H9 (cell line): ENCODE measurements around the gene TMTC1. TPM values are rescaled to one million over a fixed set of nuclear protein-coding genes. Genes with fewer than 3 reads are reported as not detected.

Source experiments
- DNase-seq: peaks from one replicate; pipeline ENCODE4 v3.0.0-alpha.2; 2017
- H2AFZ ChIP-seq: one replicate; pipeline ENCODE4 v1.6.1; 2013; ENCODE audit warnings: mild to moderate bottlenecking, low read length, control low read depth, moderate library complexity
- H2AK5ac ChIP-seq: 2 replicates; pipeline ENCODE4 v1.6.1; 2013; ENCODE audit warnings: low read length, control low read depth, mixed read lengths; ENCODE audit not compliant: insufficient read length
- H2BK120ac ChIP-seq: one replicate; pipeline ENCODE4 v1.6.1; 2013; ENCODE audit warnings: low read depth, mild to moderate bottlenecking, low read length, control low read depth, inconsistent platforms; ENCODE audit not compliant: poor library complexity, severe bottlenecking
- H2BK12ac ChIP-seq: 2 replicates; pipeline ENCODE4 v1.6.1; 2013; ENCODE audit warnings: low read length, control low read depth, mixed read lengths, low read depth; ENCODE audit not compliant: insufficient read length
- H2BK15ac ChIP-seq: 2 replicates; pipeline ENCODE4 v1.6.1; 2013; ENCODE audit warnings: low read depth, low read length, control low read depth
- H2BK20ac ChIP-seq: one replicate; pipeline ENCODE4 v1.6.1; 2013; ENCODE audit warnings: low read depth, mild to moderate bottlenecking, low read length, control low read depth, inconsistent platforms; ENCODE audit not compliant: poor library complexity, severe bottlenecking
- H2BK5ac ChIP-seq: 2 replicates; pipeline ENCODE4 v1.6.1; 2013; ENCODE audit warnings: low read length, control low read depth, mixed read lengths; ENCODE audit not compliant: insufficient read length
- H3K14ac ChIP-seq: 2 replicates; pipeline ENCODE4 v1.6.1; 2013; ENCODE audit warnings: low read length, control low read depth; ENCODE audit not compliant: insufficient read depth
- H3K18ac ChIP-seq: 2 replicates; pipeline ENCODE4 v1.6.1; 2013; ENCODE audit warnings: low read depth, mild to moderate bottlenecking, mixed read lengths, low read length, control low read depth; ENCODE audit not compliant: insufficient read length
- H3K23ac ChIP-seq: 2 replicates; pipeline ENCODE4 v1.6.1; 2013; ENCODE audit warnings: low read length, control low read depth, mixed read lengths, low read depth; ENCODE audit not compliant: insufficient read length
- H3K23me2 ChIP-seq: 2 replicates; pipeline ENCODE4 v1.6.1; 2013; ENCODE audit warnings: low read depth, mild to moderate bottlenecking, mixed read lengths, low read length, control low read depth; ENCODE audit not compliant: insufficient read length, poor library complexity, severe bottlenecking
- H3K27ac ChIP-seq: 2 replicates; pipeline ENCODE4 v1.5.1; 2013; ENCODE audit warnings: low read length, control low read depth, mixed read lengths, low read depth; ENCODE audit not compliant: insufficient read length
- H3K27me3 ChIP-seq: 2 replicates; pipeline ENCODE4 v1.6.1; 2013; ENCODE audit warnings: low read length, control low read depth, inconsistent platforms; ENCODE audit not compliant: insufficient read depth
- H3K4ac ChIP-seq: 2 replicates; pipeline ENCODE4 v1.6.1; 2013; ENCODE audit warnings: low read depth, mild to moderate bottlenecking, control low read depth, inconsistent platforms, low read length, moderate library complexity
- H3K4me1 ChIP-seq: 2 replicates; pipeline ENCODE4 v1.6.1; 2013; ENCODE audit warnings: low read length, control low read depth, inconsistent platforms; ENCODE audit not compliant: insufficient read depth
- H3K4me2 ChIP-seq: 2 replicates; pipeline ENCODE4 v1.6.1; 2013; ENCODE audit warnings: low read length, control low read depth, mixed read lengths; ENCODE audit not compliant: insufficient read length, insufficient read depth
- H3K56ac ChIP-seq: 2 replicates; pipeline ENCODE4 v1.6.1; 2013; ENCODE audit warnings: low read depth, mild to moderate bottlenecking, mixed read lengths, low read length, control low read depth; ENCODE audit not compliant: insufficient read length
- H3K79me1 ChIP-seq: 2 replicates; pipeline ENCODE4 v1.6.1; 2013; ENCODE audit warnings: low read depth, mild to moderate bottlenecking, moderate library complexity, low read length, control low read depth, inconsistent platforms; ENCODE audit not compliant: insufficient read depth, poor library complexity, severe bottlenecking
- H3K79me2 ChIP-seq: 2 replicates; pipeline ENCODE4 v1.6.1; 2013; ENCODE audit warnings: low read length, control low read depth, inconsistent platforms; ENCODE audit not compliant: insufficient read depth
- H3K9ac ChIP-seq: 2 replicates; pipeline ENCODE4 v1.6.1; 2013; ENCODE audit warnings: low read length, control low read depth, mixed read lengths; ENCODE audit not compliant: insufficient read length; ENCODE audit errors: extremely low read depth
- H3K9me3 ChIP-seq: one replicate; pipeline ENCODE4 v1.6.1; 2013; ENCODE audit warnings: low read depth, low read length, inconsistent platforms; ENCODE audit not compliant: control insufficient read depth
- H3T11ph ChIP-seq: one replicate; pipeline ENCODE4 v1.6.1; 2013; ENCODE audit warnings: mild to moderate bottlenecking, low read length, control low read depth, inconsistent platforms
- H4K20me1 ChIP-seq: one replicate; pipeline ENCODE4 v1.6.1; 2013; ENCODE audit not compliant: control insufficient read depth, insufficient read length, insufficient read depth
- H4K5ac ChIP-seq: 2 replicates; pipeline ENCODE4 v1.6.1; 2013; ENCODE audit warnings: low read depth, mild to moderate bottlenecking, mixed read lengths, low read length, control low read depth; ENCODE audit not compliant: insufficient read length
- H4K8ac ChIP-seq: replicated peaks from 2 replicates; pipeline ENCODE4 v1.6.1; 2013; ENCODE audit warnings: low read length, control low read depth, mixed read lengths, low read depth; ENCODE audit not compliant: insufficient read length
- H4K91ac ChIP-seq: 2 replicates; pipeline ENCODE4 v1.6.1; 2013; ENCODE audit warnings: low read depth, mild to moderate bottlenecking, moderate library complexity, mixed read lengths, low read length, control low read depth; ENCODE audit not compliant: insufficient read length
- H3K27ac Mint-ChIP-seq, 3 experiments: 2 replicates in 2 of 3; 3 replicates in 1 of 3; pipeline ENCODE4 v1.8.0; 2020 to 2021; ENCODE audit warnings: mixed read lengths in 3 of 3, mild to moderate bottlenecking in 1 of 3, moderate library complexity in 1 of 3
- H3K27me3 Mint-ChIP-seq: 2 replicates; pipeline ENCODE4 v1.8.0; 2021; ENCODE audit warnings: low read depth, mild to moderate bottlenecking, moderate library complexity, mixed read lengths
- H3K36me3 Mint-ChIP-seq, 3 experiments: 2 replicates in 2 of 3; 3 replicates in 1 of 3; pipeline ENCODE4 v1.8.0; 2020 to 2021; ENCODE audit warnings: low read depth in 3 of 3, mixed read lengths in 3 of 3; ENCODE audit not compliant: insufficient read depth in 1 of 3
- H3K4me1 Mint-ChIP-seq, 2 experiments: 2 replicates each; pipeline ENCODE4 v1.8.0; 2020; ENCODE audit warnings: mixed read lengths in 2 of 2
- H3K4me3 Mint-ChIP-seq, 2 experiments: 2 replicates in 1 of 2; 3 replicates in 1 of 2; pipeline ENCODE4 v1.8.0; 2020 to 2021; ENCODE audit warnings: mild to moderate bottlenecking in 2 of 2, mixed read lengths in 2 of 2, moderate library complexity in 1 of 2
- H3K9me3 Mint-ChIP-seq, 2 experiments: 2 replicates in 1 of 2; 3 replicates in 1 of 2; pipeline ENCODE4 v1.8.0; 2020; ENCODE audit warnings: mild to moderate bottlenecking in 2 of 2, mixed read lengths in 2 of 2, moderate library complexity in 1 of 2
- whole genome bisulfite sequencing: extraction: QIAGEN DNeasy Blood & Tissue Kit; methylation state at CpG from one replicate; pipeline ENCODE4 v1.1.7; 2013; ENCODE audit warnings: missing lambda C conversion rate, low lambda C conversion rate, mixed read lengths; ENCODE audit not compliant: insufficient read length; ENCODE audit errors: extremely low coverage; 5-methylcytosine and 5-hydroxymethylcytosine counted together
- total RNA-seq: library from RNA; stranded (reverse); gene quantifications from 2 replicates; pipeline ENCODE4 v1.2.1, GENCODE V29; 2021
- TF ChIP-seq, protein P1 (sequence below): fragments of 200-600 bp; sonication (generic); conservative IDR thresholded peaks from 3 replicates; pipeline ENCODE4 v1.8.0; 2021; ENCODE audit warnings: antibody characterized with exemption, mild to moderate bottlenecking

TMTC1 gene
- total RNA-seq, 1 experiment from 2014 or later, result 16.1 TPM

DNA sequence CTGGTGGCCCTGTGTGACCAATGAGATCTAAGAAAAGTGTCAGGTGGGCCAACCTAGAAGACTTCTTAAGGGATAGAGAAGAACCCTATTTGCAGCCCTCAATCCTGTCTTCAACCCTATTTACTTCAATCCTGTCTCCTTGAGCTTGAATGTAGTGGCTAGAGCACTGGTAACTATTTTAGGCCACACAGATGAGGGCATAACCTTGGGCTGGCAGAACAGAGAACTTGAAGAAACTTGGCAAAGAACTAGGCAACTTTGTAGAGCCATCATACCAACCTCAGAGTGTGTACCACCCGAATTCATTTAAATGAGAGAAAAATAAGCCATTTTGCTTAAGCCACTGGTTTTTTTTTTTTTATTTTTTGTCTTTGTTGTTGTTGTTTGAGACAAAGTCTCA lies 94.8 kb downstream of the TMTC1 start:
- WGBS, result no CpG with 5 or more reads among the region's 1 CpG
- no peak overlapping the region for H3T11ph ChIP-seq
- Mint-ChIP-seq H3K4me1 (peaks cover 28 to 33% of the 10 kb centered on the region in 2 experiments), H3K4me3 (no peak overlapping the region), H3K27ac (peak overlapping the region in 1 of 3 experiments; percentile 63; a peak in 1 of 7 replicates), H3K27me3 (no peaks in the 10 kb centered on the region), H3K9me3 (no peaks in the 10 kb centered on the region; a peak in 1 of 5 replicates), H3K36me3 (peaks cover 0 to 5% (median 0%) of the 10 kb centered on the region in 3 experiments; a peak in 1 of 7 replicates)
- H3K9ac ChIP-seq, result no peak overlapping the region
- H3K56ac ChIP-seq, result no peak overlapping the region
- H4K20me1 ChIP-seq, result no peaks in the 10 kb centered on the region
- H2AFZ ChIP-seq, result no peak overlapping the region
- TF ChIP-seq, protein P1, sequence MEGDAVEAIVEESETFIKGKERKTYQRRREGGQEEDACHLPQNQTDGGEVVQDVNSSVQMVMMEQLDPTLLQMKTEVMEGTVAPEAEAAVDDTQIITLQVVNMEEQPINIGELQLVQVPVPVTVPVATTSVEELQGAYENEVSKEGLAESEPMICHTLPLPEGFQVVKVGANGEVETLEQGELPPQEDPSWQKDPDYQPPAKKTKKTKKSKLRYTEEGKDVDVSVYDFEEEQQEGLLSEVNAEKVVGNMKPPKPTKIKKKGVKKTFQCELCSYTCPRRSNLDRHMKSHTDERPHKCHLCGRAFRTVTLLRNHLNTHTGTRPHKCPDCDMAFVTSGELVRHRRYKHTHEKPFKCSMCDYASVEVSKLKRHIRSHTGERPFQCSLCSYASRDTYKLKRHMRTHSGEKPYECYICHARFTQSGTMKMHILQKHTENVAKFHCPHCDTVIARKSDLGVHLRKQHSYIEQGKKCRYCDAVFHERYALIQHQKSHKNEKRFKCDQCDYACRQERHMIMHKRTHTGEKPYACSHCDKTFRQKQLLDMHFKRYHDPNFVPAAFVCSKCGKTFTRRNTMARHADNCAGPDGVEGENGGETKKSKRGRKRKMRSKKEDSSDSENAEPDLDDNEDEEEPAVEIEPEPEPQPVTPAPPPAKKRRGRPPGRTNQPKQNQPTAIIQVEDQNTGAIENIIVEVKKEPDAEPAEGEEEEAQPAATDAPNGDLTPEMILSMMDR, result no peak
- H3K18ac ChIP-seq, result no peak overlapping the region
- no peak overlapping the region for H3K23ac ChIP-seq
- H3K4me2 ChIP-seq, result no peak overlapping the region
- no peaks in the 10 kb centered on the region for H3K79me2 ChIP-seq
- H2BK15ac ChIP-seq, result no peak overlapping the region
- H3K14ac ChIP-seq, result no peak overlapping the region
- no peaks in the 10 kb centered on the region for H3K9me3 ChIP-seq
- no peak overlapping the region for H2AK5ac ChIP-seq
- no peaks in the 10 kb centered on the region for H3K23me2 ChIP-seq
- peaks cover 6% of the 10 kb centered on the region; the same call in 1 of the 2 replicates for H3K4me1 ChIP-seq
- H4K5ac ChIP-seq, result no peak overlapping the region
- H2BK120ac ChIP-seq, result no peak overlapping the region
- no peak overlapping the region for H2BK20ac ChIP-seq
- no peak for DNase-seq
- H4K91ac ChIP-seq, result no peak overlapping the region
- no peaks in the 10 kb centered on the region for H3K27me3 ChIP-seq
- H2BK5ac ChIP-seq, result no peak overlapping the region
- H3K79me1 ChIP-seq, result no peaks in the 10 kb centered on the region
- H3K27ac ChIP-seq, result no peak overlapping the region
- no peak overlapping the region for H2BK12ac ChIP-seq
- H4K8ac ChIP-seq, result no peak overlapping the region
- H3K4ac ChIP-seq, result no peak overlapping the region
